Tongue (tissue), 3 donors: ENCODE results near the gene UBR1. TPM values are rescaled to one million over a fixed set of nuclear protein-coding genes. Genes with fewer than 3 reads are reported as not detected.
"Not testable (repeated sequence)": the region's sequence is repeated elsewhere in the genome, so short reads cannot be mapped to it uniquely, and the experiment has no call there.

Source experiments
- DNase-seq: peaks from one replicate; pipeline ENCODE4 v3.0.0-alpha.2; 2015
- small RNA-seq: library from RNA; depleted of rRNA; stranded (forward); fragments of <200 nt; gene quantifications from one replicate; pipeline ENCODE3, GENCODE V24; 2014; ENCODE audit warnings: low replicate concordance
- total RNA-seq: library from RNA; depleted of rRNA; stranded (reverse); fragments of >200 nt; gene quantifications from one replicate; pipeline ENCODE4 v1.2.3, GENCODE V29; 2014

Gene UBR1
- total RNA-seq, 1 donor from 2014 or later = 32.4 TPM

GRCh38 chr15:42911058-42911592 is 194.7 kb downstream of the UBR1 start:
- DNase-seq = no peak

- no peak for DNase-seq
These were observed 197.3 kb downstream of the UBR1 start for GRCh38 chr15:42908538-42908937.

GRCh38 chr15:42903388-42904324 is 202.2 kb downstream of the UBR1 start:
- no peak for DNase-seq

GRCh38 chr15:42893911-42894310 is 211.9 kb downstream of the UBR1 start:
- DNase-seq = not testable (repeated sequence)

Small RNAs within 50 kb of the gene (small RNA-seq; reads per million reads assigned to genes)
- not detected for gene AC068724.2

Other genes with a start within 250 kb of the UBR1 start
- 18.2 TPM for gene TTBK2, start 185.3 kb downstream of the UBR1 start, total RNA-seq
- gene TMEM62, start 27.5 kb upstream of the UBR1 start, total RNA-seq = 16.6 TPM
- 44.7 TPM for gene CCNDBP1, start 79.4 kb upstream of the UBR1 start, total RNA-seq
- 4.6 TPM for gene EPB42, start 115.0 kb upstream of the UBR1 start, total RNA-seq
- 6.8 TPM for gene TGM5, start 160.9 kb upstream of the UBR1 start, total RNA-seq
- not detected for gene TGM7, start 196.2 kb upstream of the UBR1 start, total RNA-seq
- 5.2 TPM for gene LCMT2, start 224.5 kb upstream of the UBR1 start, total RNA-seq